Right lobe of liver (tissue), 4 donors: Measurements from ENCODE around the gene BMERB1.

ENCODE experiments used
- POLR2A ChIP-seq: fragments of 450-650 bp; IDR thresholded peaks from one replicate; pipeline ENCODE4 v1.6.1; 2017; ENCODE audit warnings: antibody characterized with exemption, mild to moderate bottlenecking
- TF ChIP-seq, protein P1 (sequence below), 4 donors: fragments of 200-600 bp in 3 of 4; fragments of 450-650 bp in 1 of 4; IDR thresholded peaks; one replicate each; pipeline versions ENCODE4 v1.5.1 to v1.8.0; 2016 to 2022; ENCODE audit warnings: antibody characterized with exemption in 4 of 4, mild to moderate bottlenecking in 2 of 4
- donor health status: DM: no; HTN: no; CAD: no.
- donor health status: DM: no; HTN: no; CAD: no.
- donor health status: DM: no; HTN: yes; CAD: no.

DNA sequence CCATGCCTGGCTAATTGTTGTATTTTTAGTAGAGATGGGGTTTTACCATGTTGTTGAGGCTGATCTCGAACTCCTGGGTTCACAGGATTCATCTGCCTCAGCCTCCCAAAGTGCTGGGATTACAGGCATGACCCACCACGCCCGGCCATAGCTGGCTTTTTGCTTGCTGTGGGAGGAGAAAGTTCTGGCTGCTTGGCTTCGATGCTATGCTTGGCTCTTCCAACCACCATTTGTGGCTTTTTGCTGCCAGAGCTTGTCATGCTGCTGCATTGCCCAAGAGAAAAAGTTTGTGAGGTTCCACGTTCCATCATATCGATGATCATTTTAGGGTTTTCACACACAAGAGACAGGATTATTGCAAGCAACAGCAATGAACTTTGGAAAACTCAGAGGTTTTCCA is 16.2 kb downstream of the BMERB1 start:
- TF ChIP-seq, protein P1, sequence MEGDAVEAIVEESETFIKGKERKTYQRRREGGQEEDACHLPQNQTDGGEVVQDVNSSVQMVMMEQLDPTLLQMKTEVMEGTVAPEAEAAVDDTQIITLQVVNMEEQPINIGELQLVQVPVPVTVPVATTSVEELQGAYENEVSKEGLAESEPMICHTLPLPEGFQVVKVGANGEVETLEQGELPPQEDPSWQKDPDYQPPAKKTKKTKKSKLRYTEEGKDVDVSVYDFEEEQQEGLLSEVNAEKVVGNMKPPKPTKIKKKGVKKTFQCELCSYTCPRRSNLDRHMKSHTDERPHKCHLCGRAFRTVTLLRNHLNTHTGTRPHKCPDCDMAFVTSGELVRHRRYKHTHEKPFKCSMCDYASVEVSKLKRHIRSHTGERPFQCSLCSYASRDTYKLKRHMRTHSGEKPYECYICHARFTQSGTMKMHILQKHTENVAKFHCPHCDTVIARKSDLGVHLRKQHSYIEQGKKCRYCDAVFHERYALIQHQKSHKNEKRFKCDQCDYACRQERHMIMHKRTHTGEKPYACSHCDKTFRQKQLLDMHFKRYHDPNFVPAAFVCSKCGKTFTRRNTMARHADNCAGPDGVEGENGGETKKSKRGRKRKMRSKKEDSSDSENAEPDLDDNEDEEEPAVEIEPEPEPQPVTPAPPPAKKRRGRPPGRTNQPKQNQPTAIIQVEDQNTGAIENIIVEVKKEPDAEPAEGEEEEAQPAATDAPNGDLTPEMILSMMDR (IDR thresholded peaks at IDR 0.05): no peak
- no peak for TF ChIP-seq POLR2A
